Panc1 (cell line): ENCODE data around the gene ATRNL1. TPM values are rescaled to one million over a fixed set of nuclear protein-coding genes. Genes with fewer than 3 reads are reported as not detected.

Experiments used
- ATAC-seq: fragments of 200-7000 bp; cut with Tn5 transposase; 2 replicates; pipeline ENCODE4 v1.9.1; 2020; ENCODE audit warnings: mild to moderate bottlenecking, moderate library complexity
- BruUV-seq: library from RNA; stranded (reverse); fragments of 400-500 nt; replicated peaks from 2 replicates; lab custom pipeline; 2021; lab: Mats Ljungman, UMichigan
- CTCF ChIA-PET: fragments of 300-600 bp; sonication (Branson Sonifier 250); formaldehyde crosslinking; loops from one replicate; lab custom pipeline; 2022; ENCODE audit warnings: antibody characterized with exemption; lab: Charles Lee
- POLR2A ChIA-PET: fragments of 300-600 bp; sonication (Branson Sonifier 250); formaldehyde crosslinking; loops from one replicate; lab custom pipeline; 2022; ENCODE audit warnings: antibody characterized with exemption; lab: Charles Lee
- DNase-seq: peaks from one replicate; pipeline ENCODE4 v3.0.0-alpha.2; 2010; ENCODE audit warnings: low read depth, low spot score
- H3K27ac ChIP-seq: 2 replicates; pipeline ENCODE4 v1.5.1; 2011; ENCODE audit warnings: mild to moderate bottlenecking, low read length, inconsistent platforms
- H3K27me3 ChIP-seq: fragments of 200-500 bp; sonication (Bioruptor generic); 2 replicates; pipeline ENCODE4 v1.6.0; 2014; ENCODE audit warnings: low read length, inconsistent platforms; ENCODE audit not compliant: control insufficient read depth, insufficient read depth
- H3K36me3 ChIP-seq: fragments of 200-500 bp; sonication (Bioruptor generic); 2 replicates; pipeline ENCODE4 v1.5.1; 2014; ENCODE audit warnings: inconsistent platforms, mild to moderate bottlenecking, low read length, moderate library complexity; ENCODE audit not compliant: control insufficient read depth, insufficient read depth
- H3K4me1 ChIP-seq: 2 replicates; pipeline ENCODE4 v1.5.1; 2011; ENCODE audit warnings: inconsistent platforms, mild to moderate bottlenecking, low read length, moderate library complexity; ENCODE audit not compliant: control insufficient read depth, insufficient read depth
- H3K4me3 ChIP-seq, 2 experiments: 2 replicates each; pipeline ENCODE4 v1.5.1; 2011 to 2012; ENCODE audit warnings: low read depth in 2 of 2, low read length in 2 of 2, mild to moderate bottlenecking in 2 of 2, inconsistent platforms in 1 of 2, moderate library complexity in 1 of 2
- H3K9me3 ChIP-seq: fragments of 200-500 bp; sonication (Bioruptor generic); 2 replicates; pipeline ENCODE4 v1.5.1; 2014; ENCODE audit warnings: low read depth, mild to moderate bottlenecking, inconsistent platforms, low read length, moderate library complexity; ENCODE audit not compliant: control insufficient read depth, insufficient read depth
- CTCF ChIP-seq: fragments of 450-650 bp; IDR thresholded peaks from 2 replicates; pipeline ENCODE4 v1.5.1; 2017; ENCODE audit warnings: mild to moderate bottlenecking
- POLR2AphosphoS5 ChIP-seq: IDR thresholded peaks from 2 replicates; pipeline ENCODE4 v1.6.1; 2012; ENCODE audit warnings: mild to moderate bottlenecking, low read depth, low read length, moderate library complexity
- REST ChIP-seq, 2 experiments: IDR thresholded peaks; 2 replicates each; pipeline ENCODE4 v1.6.1; 2011 to 2012; ENCODE audit warnings: low read depth in 2 of 2, control low read depth in 1 of 2, low read length in 1 of 2, mild to moderate bottlenecking in 1 of 2, moderate library complexity in 1 of 2; ENCODE audit not compliant: insufficient read depth in 1 of 2
- SIN3A ChIP-seq: IDR thresholded peaks from 2 replicates; pipeline ENCODE4 v1.6.1; 2012; ENCODE audit warnings: low read depth, mild to moderate bottlenecking, low read length, moderate library complexity, borderline replicate concordance; ENCODE audit not compliant: insufficient read depth
- TCF7L2 ChIP-seq: IDR thresholded peaks from 2 replicates; pipeline ENCODE4 v1.6.1; 2011; ENCODE audit warnings: mild to moderate bottlenecking, low read depth, low read length, inconsistent platforms
- in situ Hi-C: cut with HindIII; loops from 2 replicates; pipeline ENCODE4 v1.10.0; 2016; ENCODE audit warnings: low sequenced_read_pairs, low pct_unique_long_range_greater_than_20kb
- intact Hi-C: fragments of 100-400 bp; cut with micrococcal nuclease; formaldehyde crosslinking; loops from one replicate; pipeline ENCODE4 v1.10.0; 2022; ENCODE audit not compliant: unreplicated experiment
- total RNA-seq: library from RNA; stranded (reverse); gene quantifications from one replicate; pipeline ENCODE4 v1.2.1, GENCODE V29; 2021; ENCODE audit not compliant: unreplicated experiment

The ATRNL1 gene
- total RNA-seq, 1 experiment from 2014 or later, result 17.1 TPM

- in situ Hi-C loops (no loop called here), intact Hi-C loops (no loop called here)
- TF ChIP-seq POLR2AphosphoS5, result no peak
- TF ChIP-seq SIN3A, result no peak
- TF ChIP-seq CTCF, result no peak
- TF ChIP-seq TCF7L2, result no peak
- TF ChIP-seq REST (IDR thresholded peaks at IDR 0.05; ENCODE audit: insufficient read depth in 1 of 2, low read depth in 2 of 2, low read length in 1 of 2), result no peak
- H3K27ac ChIP-seq, result no peak overlapping the region
- no TSS peak for BruUV-seq
- ChIA-PET POLR2A (no interaction called here), CTCF (no interaction called here)
- no peak for ATAC-seq
- H3K27me3 ChIP-seq, result no peaks in the 10 kb centered on the region
- H3K36me3 ChIP-seq, result no peaks in the 10 kb centered on the region
- no peaks in the 10 kb centered on the region for H3K4me1 ChIP-seq
- no peak for DNase-seq
- no peaks in the 10 kb centered on the region for H3K9me3 ChIP-seq
- H3K4me3 ChIP-seq, result no peak overlapping the region
Observed at GRCh38 chr10:115167751-115168150, 74.6 kb downstream of the ATRNL1 start.

DNA sequence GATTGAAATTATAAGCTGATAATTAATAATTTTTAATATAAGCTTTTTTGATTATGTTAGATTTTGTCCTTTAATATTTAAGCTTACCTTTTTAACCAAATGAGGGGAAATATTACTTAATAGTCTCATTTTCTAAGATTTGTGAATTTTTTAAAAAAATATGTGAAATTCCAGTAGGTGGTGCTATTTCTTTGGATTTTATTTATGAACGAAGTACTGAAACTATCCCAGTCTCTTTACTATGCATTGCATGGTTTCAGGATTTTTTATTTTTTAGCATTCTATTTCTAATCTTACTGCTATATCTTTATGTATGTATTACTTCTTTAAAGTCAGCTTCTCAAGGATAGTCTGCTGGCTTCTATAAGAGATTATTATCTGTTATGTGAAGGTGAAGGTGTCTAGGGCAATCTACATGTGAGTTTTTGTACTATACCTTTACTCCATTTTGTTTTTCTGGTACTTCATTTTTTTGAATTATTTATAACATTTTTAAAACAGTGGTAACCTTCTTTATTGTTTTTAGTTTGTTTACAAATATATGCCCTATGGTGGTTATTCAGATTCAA, 78.3 kb downstream of the ATRNL1 start:
- CTCF ChIA-PET, result no interaction called here
- Histone ChIP-seq H3K4me1 (no peaks in the 10 kb centered on the region), H3K4me3 (no peak overlapping the region), H3K27me3 (no peaks in the 10 kb centered on the region), H3K9me3 (no peaks in the 10 kb centered on the region), H3K27ac (no peak overlapping the region), H3K36me3 (no peaks in the 10 kb centered on the region)
- no TSS peak for BruUV-seq
- ATAC-seq (no peak; the same call in 1 of the 2 replicates), DNase-seq (no peak)
- in situ Hi-C loops (no loop called here), intact Hi-C loops (loop anchor here (5.0 to 10.0 kb wide), 4 partner anchors 183 to 1213 kb away; no protein-coding TSS in a partner anchor)
- TF ChIP-seq SIN3A, result no peak
- TF ChIP-seq CTCF, result peak; percentile 48; the same call in 1 of the 2 replicates
- no peak for TF ChIP-seq POLR2AphosphoS5
- POLR2A ChIA-PET, result no interaction called here
